CD4-positive, alpha-beta T cell treated with Interleukin-6 at 100 ng/mL for 8 hours (primary cell): ENCODE data around the gene AGPAT3.
A peak's percentile ranks its signal among the peaks of the same experiment; 100 is the strongest.

Source experiments
- DNase-seq: peaks from one replicate; pipeline ENCODE4 v3.0.0-alpha.2; 2020; ENCODE audit warnings: mixed read lengths, low spot score

AGPAT3 gene

GRCh38 chr21:43936247-43936967 lies 71.4 kb downstream of the AGPAT3 start:
- no peak for DNase-seq

DNA sequence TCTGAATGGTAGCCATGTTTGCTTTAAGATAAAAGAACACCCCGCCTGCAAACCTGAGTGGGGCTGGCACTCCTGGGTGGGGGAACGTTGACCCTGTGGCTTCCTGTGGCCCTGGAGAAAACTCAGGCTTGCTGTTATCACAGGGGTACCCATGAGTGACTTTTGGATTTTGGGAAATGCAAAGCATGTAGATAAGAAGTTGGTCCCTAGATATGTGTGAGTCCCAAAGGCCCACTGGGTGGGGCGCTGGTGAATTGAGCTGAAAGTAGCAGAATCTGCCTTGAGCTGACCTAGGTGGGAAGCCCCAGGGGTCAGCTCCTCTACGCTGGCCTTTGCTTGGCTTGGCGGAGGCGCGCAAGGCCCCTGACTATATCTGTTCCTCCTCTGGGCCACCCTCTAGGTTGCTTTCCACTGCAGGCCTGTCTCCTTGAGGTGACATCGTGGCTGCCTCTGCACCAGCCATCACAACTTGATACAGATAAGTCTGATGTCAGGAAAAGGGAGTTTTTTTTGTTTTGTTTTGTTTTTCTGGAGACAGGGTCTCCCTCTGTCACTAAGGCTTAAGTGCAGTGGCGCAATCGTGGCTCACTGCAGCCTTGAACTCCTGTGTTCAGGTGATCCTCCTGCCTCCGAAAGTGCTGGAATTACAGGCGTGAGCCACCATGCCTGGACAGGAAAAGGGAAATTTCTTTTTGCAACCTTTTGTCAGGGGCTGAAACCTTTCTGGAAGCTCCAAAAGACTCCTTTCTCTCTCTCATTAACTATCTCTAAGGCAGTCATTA lies 72.2 kb downstream of the AGPAT3 start:
- no peak for DNase-seq

DNA sequence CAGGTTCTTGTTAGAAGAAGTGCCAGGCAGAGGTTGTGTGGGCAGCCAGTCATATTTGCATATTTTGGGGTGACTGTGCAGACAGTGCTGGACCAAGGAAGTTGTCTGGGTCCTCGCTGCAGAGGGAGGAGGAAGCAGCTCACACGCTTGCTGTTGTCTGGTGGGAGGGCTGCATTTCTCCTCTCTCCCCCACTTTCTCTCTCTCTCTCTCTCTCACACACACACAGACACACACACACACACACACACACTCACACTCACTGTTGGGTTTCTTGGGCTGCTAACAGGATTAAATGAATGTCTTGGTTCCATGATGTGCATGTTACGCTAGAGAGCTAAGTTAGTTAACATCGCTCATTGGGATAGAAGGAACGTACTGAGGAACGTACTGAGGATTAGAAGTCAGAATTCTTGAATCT lies 72.9 kb downstream of the AGPAT3 start:
- DNase-seq: no peak

GRCh38 chr21:43938751-43939442 lies 73.9 kb downstream of the AGPAT3 start:
- peak; percentile 85 for DNase-seq

GRCh38 chr21:43939443-43940328 lies 74.7 kb downstream of the AGPAT3 start:
- DNase-seq: no peak

DNA sequence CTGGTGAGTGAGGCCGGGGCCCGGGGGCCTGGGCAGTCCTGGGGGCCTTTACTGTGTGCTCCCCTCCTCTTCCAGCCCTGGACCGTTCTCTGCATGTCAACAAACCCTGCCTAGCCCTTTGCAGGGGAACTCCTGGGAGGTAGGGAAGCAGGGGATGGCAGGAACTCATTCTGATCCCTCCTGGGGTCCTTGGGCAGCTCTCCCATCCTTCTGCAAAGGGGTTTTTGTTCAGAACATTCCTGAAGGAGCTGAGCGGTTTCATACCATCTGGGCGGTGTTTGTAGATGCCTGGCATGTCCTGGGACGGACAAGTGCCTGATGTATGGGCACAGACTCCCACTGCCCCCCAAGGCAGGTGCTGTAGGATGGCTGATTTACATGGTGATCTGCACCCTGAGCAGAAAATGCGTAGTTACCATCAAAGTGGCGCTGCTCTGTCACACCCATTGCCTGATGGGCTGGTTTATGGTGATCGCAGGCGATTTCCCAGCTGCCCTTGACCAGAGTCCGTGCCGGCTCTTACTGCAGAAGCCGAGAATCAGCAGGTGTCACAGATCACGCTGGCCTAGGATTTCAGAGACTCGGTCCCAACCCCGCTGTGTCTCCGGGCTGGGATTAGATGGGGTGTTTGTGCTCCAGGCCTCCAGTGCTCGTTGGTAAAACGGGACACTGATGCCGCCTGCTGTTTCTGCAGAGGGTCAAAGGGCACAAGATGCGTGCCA lies 75.5 kb downstream of the AGPAT3 start:
- DNase-seq: no peak

DNA sequence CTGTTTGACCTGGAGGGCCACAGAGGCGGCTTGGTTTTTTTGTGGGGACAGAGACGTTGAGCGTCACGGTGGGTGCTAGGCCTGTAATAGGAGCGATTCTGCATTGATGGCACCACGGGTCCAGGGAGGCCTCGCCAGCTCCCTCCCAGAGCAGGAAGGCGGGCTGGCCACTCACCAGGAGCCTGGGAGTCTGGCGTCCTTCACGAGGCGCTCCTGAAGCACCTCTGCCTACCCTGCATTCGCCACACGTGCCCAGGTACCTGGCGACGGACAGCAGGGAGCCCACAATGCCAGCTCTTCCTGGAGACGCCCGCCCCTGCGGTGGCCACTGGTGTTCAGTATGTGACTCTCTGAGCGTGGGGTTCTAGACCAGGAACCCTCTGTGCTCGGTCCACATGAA lies 77.2 kb downstream of the AGPAT3 start:
- no peak for DNase-seq

GRCh38 chr21:43942621-43943020 lies 77.6 kb downstream of the AGPAT3 start:
- no peak for DNase-seq

DNA sequence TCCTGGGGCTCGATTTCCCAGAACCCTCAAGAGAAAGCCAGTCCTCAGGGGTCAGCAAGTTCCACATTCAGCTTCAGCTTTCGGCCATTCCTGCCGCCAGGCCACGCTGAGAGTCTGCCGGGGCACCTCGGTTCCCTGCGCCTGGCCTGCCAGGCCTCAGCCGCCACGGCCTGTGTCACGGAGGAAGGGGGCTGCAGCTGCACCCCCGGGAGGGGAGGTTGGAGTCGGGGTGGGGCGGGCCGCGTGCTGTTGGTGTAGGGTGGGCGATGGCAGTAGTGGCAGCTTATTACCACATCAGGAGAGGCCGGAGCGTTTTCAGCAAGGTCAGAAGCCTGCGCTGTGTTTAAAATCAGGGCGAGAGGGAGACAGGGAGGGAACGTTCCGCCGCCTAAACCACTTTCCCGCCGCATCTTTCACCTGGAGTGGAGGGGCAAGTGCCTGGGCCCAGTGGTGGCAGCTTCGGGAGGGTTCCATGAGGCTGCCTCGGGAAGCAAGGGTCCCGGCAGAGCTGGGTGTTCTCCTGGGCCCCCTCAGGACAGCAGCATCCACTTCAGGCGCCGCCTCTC lies 78.6 kb downstream of the AGPAT3 start:
- DNase-seq: no peak

DNA sequence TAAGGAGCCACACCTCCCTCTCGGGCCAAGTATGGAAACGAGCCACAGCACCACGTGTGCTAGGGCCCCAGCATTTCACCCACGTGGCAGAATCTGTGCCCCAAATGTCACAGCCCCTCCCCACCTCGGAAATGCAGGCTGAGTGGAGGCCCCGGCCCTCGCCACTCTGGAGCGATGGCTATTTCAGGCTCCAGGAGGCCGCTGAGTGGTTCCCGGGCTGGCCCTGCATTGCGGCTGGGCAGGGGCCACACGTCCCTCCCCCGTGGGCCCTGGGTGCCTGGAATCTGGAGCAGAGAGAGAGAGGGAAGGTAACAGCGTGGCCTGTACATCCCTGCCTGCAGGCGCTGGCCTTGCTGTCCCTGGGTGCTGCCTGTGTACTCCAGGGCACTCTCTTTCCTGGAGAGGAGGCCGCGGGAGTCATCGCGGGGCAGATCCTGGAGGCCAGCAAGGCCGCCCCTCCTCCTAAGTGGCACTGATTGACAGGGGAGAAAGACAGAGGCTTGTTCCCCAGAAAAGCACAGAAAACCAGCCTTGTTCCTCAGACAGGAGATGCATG lies 79.1 kb downstream of the AGPAT3 start:
- no peak for DNase-seq

DNA sequence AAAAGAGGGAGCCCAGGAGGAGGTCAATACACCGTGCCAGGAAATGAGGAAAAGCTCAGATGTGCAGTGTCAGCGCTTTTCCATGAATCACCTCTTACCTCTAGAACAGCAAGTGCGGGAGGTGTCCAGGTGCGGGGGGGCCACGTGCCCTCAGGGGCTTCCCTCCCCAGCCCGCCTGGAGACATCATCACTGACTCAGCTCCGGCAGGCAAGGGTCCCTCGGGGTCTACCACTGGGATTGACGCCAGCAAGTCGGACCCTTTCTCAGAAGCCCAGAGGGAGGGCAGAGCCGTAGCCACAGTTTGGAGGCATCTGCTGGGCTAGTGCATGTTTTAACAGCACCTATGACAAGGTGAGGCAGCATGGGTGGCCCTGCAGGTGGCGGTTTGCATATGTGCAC lies 79.7 kb downstream of the AGPAT3 start:
- no peak for DNase-seq

- DNase-seq: no peak
These were observed 83.9 kb downstream of the AGPAT3 start for GRCh38 chr21:43948740-43949498.

- DNase-seq: peak; percentile 15
These were observed 84.6 kb downstream of the AGPAT3 start for GRCh38 chr21:43949499-43950208.

GRCh38 chr21:43950481-43950880 lies 85.5 kb downstream of the AGPAT3 start:
- DNase-seq: no peak

- DNase-seq: no peak
These were observed 85.9 kb downstream of the AGPAT3 start for GRCh38 chr21:43950936-43951335.

DNA sequence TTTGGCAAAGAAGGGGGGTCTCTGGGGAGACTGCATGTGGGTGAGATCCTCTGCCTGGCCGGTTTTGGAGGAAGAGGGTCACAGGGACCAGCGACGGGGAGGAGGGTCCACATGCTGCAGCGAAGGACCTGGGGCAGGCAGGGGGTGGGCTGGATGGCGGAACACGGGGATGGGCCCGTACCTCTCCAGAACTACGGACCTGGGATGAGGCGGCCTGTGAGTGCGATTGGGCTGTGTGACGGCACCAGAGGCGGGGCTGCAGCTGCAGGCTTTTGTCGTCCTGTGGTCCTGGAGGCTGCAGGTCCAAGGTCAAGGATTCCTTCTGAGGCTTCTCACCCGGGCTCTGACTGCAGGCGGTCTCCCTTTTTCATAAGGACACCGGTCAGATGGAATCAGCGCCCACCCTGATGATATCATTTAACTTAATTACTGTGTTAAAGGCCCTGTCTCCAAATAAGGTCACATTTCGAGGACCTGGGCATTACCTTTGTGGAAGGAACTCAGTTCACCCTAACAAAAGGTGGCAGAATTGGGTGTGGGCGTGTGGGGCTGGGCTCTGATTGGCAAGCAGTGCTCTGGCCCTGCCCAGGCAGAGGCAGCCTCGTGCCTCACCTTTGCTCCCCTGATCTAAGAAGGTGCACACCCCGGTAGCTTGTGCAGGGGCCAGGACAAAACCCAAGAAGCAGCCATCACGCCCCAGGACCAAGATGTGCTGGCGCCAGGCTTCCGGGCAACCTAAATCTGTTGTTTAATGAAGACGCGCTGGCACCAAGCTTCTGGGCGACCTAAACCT lies 87.1 kb downstream of the AGPAT3 start:
- DNase-seq: no peak

- DNase-seq: no peak
These were observed 88.0 kb downstream of the AGPAT3 start for GRCh38 chr21:43953021-43953420.

DNA sequence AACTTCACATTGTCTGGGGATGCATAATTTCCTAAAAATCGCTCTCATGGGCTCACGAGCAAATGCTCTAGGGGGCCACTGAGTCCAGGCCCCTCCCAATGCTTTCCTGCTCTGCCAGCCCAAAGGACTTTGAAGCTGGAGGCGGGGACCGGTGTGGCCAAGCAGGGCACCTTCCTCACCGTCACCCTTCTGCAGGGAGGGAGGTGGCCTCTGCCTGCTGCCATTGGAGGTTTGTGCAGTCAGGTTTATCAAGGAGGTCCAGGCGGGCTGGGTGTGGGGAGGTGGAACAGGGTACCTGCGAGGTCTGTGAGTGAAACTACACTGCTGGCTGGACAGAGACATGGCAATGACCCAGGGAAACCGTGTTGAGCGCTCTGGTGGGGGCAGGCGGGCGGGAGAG lies 89.0 kb downstream of the AGPAT3 start:
- no peak for DNase-seq
